B cell (primary cell): Measurements from ENCODE around the gene ZNF503. TPM values are rescaled to one million over a fixed set of nuclear protein-coding genes. Genes with fewer than 3 reads are reported as not detected.

Experiments used
- ATAC-seq: fragments of 200-7000 bp; cut with Tn5 transposase; one replicate; pipeline ENCODE4 v1.10.0; 2021; ENCODE audit warnings: low read depth, mild to moderate bottlenecking, moderate number of reproducible peaks, moderate library complexity
- CTCF ChIA-PET: fragments of 350-600 bp; sonication (Branson Sonifier 250); formaldehyde crosslinking; loops from one replicate; lab custom pipeline; 2021; ENCODE audit warnings: antibody characterized with exemption, inconsistent platforms; lab: Charles Lee
- POLR2A ChIA-PET: fragments of 350-600 bp; sonication (Branson Sonifier 250); formaldehyde crosslinking; loops from one replicate; lab custom pipeline; 2021; ENCODE audit warnings: antibody characterized with exemption; lab: Charles Lee
- DNase-seq: peaks from one replicate; pipeline ENCODE4 v3.0.0; 2013
- H2AFZ ChIP-seq: 2 replicates; pipeline ENCODE4 v1.6.1; 2012; ENCODE audit warnings: mild to moderate bottlenecking, low read depth, low read length; ENCODE audit not compliant: insufficient read depth, poor library complexity, severe bottlenecking
- H3K27ac ChIP-seq, 2 donors: 1 replicate in 1 of 2; 2 replicates in 1 of 2; pipeline ENCODE4 v1.5.1; 2012 to 2013; ENCODE audit warnings: low read length in 2 of 2, mild to moderate bottlenecking in 2 of 2, moderate library complexity in 1 of 2
- H3K27me3 ChIP-seq, 4 experiments: fragments of 200-600 bp in 1 of 4; sonication (generic) in 1 of 4; replicated peaks in 1 of 4; 1 replicate in 2 of 4; 2 replicates in 2 of 4; pipeline versions ENCODE4 v1.6.1 to v1.7.0; 2013 to 2016; ENCODE audit warnings: low read length in 3 of 4, mild to moderate bottlenecking in 2 of 4, mixed read lengths in 1 of 4, moderate library complexity in 1 of 4; ENCODE audit not compliant: insufficient read depth in 4 of 4, control insufficient read depth in 3 of 4; ENCODE audit errors: control extremely low read depth in 1 of 4
- H3K36me3 ChIP-seq, 2 experiments: replicated peaks in 1 of 2; 1 replicate in 1 of 2; 2 replicates in 1 of 2; pipeline versions ENCODE4 v1.6.1 to v1.7.1; 2013; ENCODE audit warnings: low read length in 1 of 2; ENCODE audit not compliant: insufficient read depth in 2 of 2, control insufficient read depth in 1 of 2; ENCODE audit errors: control extremely low read depth in 1 of 2, extremely low read depth in 1 of 2
- H3K4me1 ChIP-seq, 2 donors: fragments of 200-600 bp in 1 of 2; sonication (generic) in 1 of 2; 1 replicate in 1 of 2; 2 replicates in 1 of 2; pipeline versions ENCODE4 v1.5.1 to v1.6.1; 2013 to 2017; ENCODE audit warnings: low read length in 2 of 2; ENCODE audit not compliant: control insufficient read depth in 2 of 2, insufficient read depth in 2 of 2
- H3K4me2 ChIP-seq: replicated peaks from 2 replicates; pipeline ENCODE3; 2012; ENCODE audit warnings: mild to moderate bottlenecking, low read depth, low read length; ENCODE audit not compliant: poor library complexity, severe bottlenecking
- H3K4me3 ChIP-seq, 5 experiments: fragments of 200-600 bp in 1 of 5; sonication (generic) in 1 of 5; 1 replicate in 3 of 5; 2 replicates in 2 of 5; pipeline versions ENCODE4 v1.5.1 to v1.7.0; 2011 to 2016; ENCODE audit warnings: low read length in 4 of 5, mild to moderate bottlenecking in 4 of 5, low read depth in 2 of 5, control low read depth in 1 of 5, moderate library complexity in 1 of 5; ENCODE audit not compliant: insufficient read depth in 1 of 5; ENCODE audit errors: control extremely low read depth in 1 of 5, extremely low read depth in 1 of 5
- H3K79me2 ChIP-seq: fragments of 200-600 bp; sonication (generic); one replicate; pipeline ENCODE4 v1.6.0; 2016; ENCODE audit warnings: low read length; ENCODE audit not compliant: control insufficient read depth, insufficient read depth
- H3K9ac ChIP-seq: fragments of 200-600 bp; sonication (generic); 2 replicates; pipeline ENCODE4 v1.6.1; 2017; ENCODE audit warnings: mild to moderate bottlenecking, low read length, moderate library complexity
- H3K9me3 ChIP-seq, 3 donors: one replicate each; pipeline versions ENCODE4 v1.6.1 to v1.7.1; 2013; ENCODE audit warnings: low read length in 2 of 3; ENCODE audit not compliant: control insufficient read depth in 2 of 3, insufficient read depth in 1 of 3; ENCODE audit errors: control extremely low read depth in 1 of 3
- H4K20me1 ChIP-seq: 2 replicates; pipeline ENCODE4 v1.6.0; 2012; ENCODE audit warnings: mild to moderate bottlenecking, low read length; ENCODE audit not compliant: insufficient read depth, control insufficient read depth, poor library complexity, severe bottlenecking
- H3K27ac Mint-ChIP-seq: one replicate; pipeline ENCODE4 v1.8.0; 2021; ENCODE audit warnings: mixed read lengths
- H3K27me3 Mint-ChIP-seq: one replicate; pipeline ENCODE4 v1.8.0; 2021; ENCODE audit warnings: mixed read lengths
- H3K4me1 Mint-ChIP-seq: one replicate; pipeline ENCODE4 v1.8.0; 2021; ENCODE audit warnings: mixed read lengths
- H3K4me3 Mint-ChIP-seq: one replicate; pipeline ENCODE4 v1.8.0; 2021; ENCODE audit warnings: mixed read lengths
- H3K9me3 Mint-ChIP-seq: one replicate; pipeline ENCODE4 v1.8.0; 2022; ENCODE audit warnings: mixed read lengths; ENCODE audit not compliant: insufficient read depth
- CTCF ChIP-seq: fragments of 200-600 bp; IDR thresholded peaks from one replicate; pipeline ENCODE4 v1.8.0; 2022; ENCODE audit warnings: antibody characterized with exemption, mild to moderate bottlenecking
- EZH2 ChIP-seq: IDR thresholded peaks from 2 replicates; pipeline ENCODE4 v1.6.1; 2012; ENCODE audit warnings: borderline replicate concordance, low read depth, mild to moderate bottlenecking, moderate library complexity, low read length; ENCODE audit not compliant: insufficient read depth, poor library complexity, severe bottlenecking
- WGBS: methylation state at CpG from one replicate; pipeline ENCODE4 v1.1.5; 2013; ENCODE audit warnings: missing lambda C conversion rate; ENCODE audit not compliant: insufficient coverage; 5-methylcytosine and 5-hydroxymethylcytosine counted together
- intact Hi-C: fragments of 100-400 bp; cut with micrococcal nuclease; formaldehyde crosslinking; loops from one replicate; pipeline ENCODE4 v1.10.0; 2022
- polyA plus RNA-seq: library from polyadenylated mRNA; depleted of rRNA; stranded (reverse); fragments of >200 nt; gene quantifications from 2 replicates; pipeline ENCODE4 v1.2.3, GENCODE V29; 2012
- total RNA-seq, 2 donors: library from RNA; stranded (reverse); fragments of 120-200 nt in 1 of 2; gene quantifications; 1 replicate in 1 of 2; 2 replicates in 1 of 2; pipeline versions ENCODE4 v1.2.3 to v1.2.4, GENCODE V29; 2013 to 2022

ZNF503 gene
- total and polyA plus RNA-seq, 2 donors (not counting 1 experiment from before 2014, with no cell fraction given): 0.04 TPM; not detected in 1

GRCh38 chr10:75428434-75429158 is 27.0 kb upstream of the ZNF503 start:
- peaks cover 4% of the 10 kb centered on the region in 2 donors for H3K4me1 ChIP-seq
- no peak overlapping the region for H3K27ac ChIP-seq
- peaks cover 0 to 37% (median 13%) of the 10 kb centered on the region in 4 experiments for H3K27me3 ChIP-seq
- no peaks in the 10 kb centered on the region for H3K9me3 ChIP-seq
- H4K20me1 ChIP-seq: no peaks in the 10 kb centered on the region
- no peaks in the 10 kb centered on the region for H3K36me3 ChIP-seq
- H3K79me2 ChIP-seq: no peaks in the 10 kb centered on the region
- no peak for TF ChIP-seq EZH2
- no peak for TF ChIP-seq CTCF
- no peak for DNase-seq
- ChIA-PET POLR2A (no interaction called here), CTCF (no interaction called here)
- Mint-ChIP-seq H3K27ac (no peak overlapping the region), H3K9me3 (no peaks in the 10 kb centered on the region), H3K4me1 (peaks cover 10% of the 10 kb centered on the region), H3K4me3 (no peak overlapping the region), H3K27me3 (peaks cover 41% of the 10 kb centered on the region)
- H3K4me2 ChIP-seq: no peak overlapping the region
- no peak overlapping the region for H3K9ac ChIP-seq
- no peak overlapping the region for H2AFZ ChIP-seq
- intact Hi-C loops: no loop called here
- 87% methylated on average over 6 of the region's 9 CpGs for WGBS
- ATAC-seq: no peak
- no peak overlapping the region for H3K4me3 ChIP-seq

GRCh38 chr10:75427951-75428350 is 26.4 kb upstream of the ZNF503 start:
- Histone ChIP-seq H3K4me3 (no peak overlapping the region), H3K36me3 (no peaks in the 10 kb centered on the region), H3K79me2 (no peaks in the 10 kb centered on the region), H3K9me3 (peaks cover 0 to 4% (median 0%) of the 10 kb centered on the region in 3 donors), H3K4me2 (no peak overlapping the region), H3K27ac (no peak overlapping the region), H2AFZ (no peak overlapping the region), H3K9ac (no peak overlapping the region), H3K4me1 (peaks cover 4% of the 10 kb centered on the region in 2 donors), H4K20me1 (no peaks in the 10 kb centered on the region), H3K27me3 (peaks cover 0 to 32% (median 11%) of the 10 kb centered on the region in 4 experiments)
- 90% methylated on average over 1 of the region's 3 CpGs for WGBS
- intact Hi-C loops: no loop called here
- H3K27me3 Mint-ChIP-seq: peaks cover 39% of the 10 kb centered on the region
- ChIA-PET POLR2A (no interaction called here), CTCF (no interaction called here)
- TF ChIP-seq CTCF (no peak), EZH2 (no peak)
- H3K4me1 Mint-ChIP-seq: peaks cover 10% of the 10 kb centered on the region
- ATAC-seq: no peak
- H3K4me3 Mint-ChIP-seq: no peak overlapping the region
- no peak for DNase-seq
- H3K27ac Mint-ChIP-seq: no peak overlapping the region
- no peaks in the 10 kb centered on the region for H3K9me3 Mint-ChIP-seq
